ENCODE data around the gene SLC27A5. TPM values are rescaled to one million over a fixed set of nuclear protein-coding genes. Genes with fewer than 3 reads are reported as not detected.
A peak's percentile ranks its signal among the peaks of the same experiment; 100 is the strongest.

SLC27A5 gene
- total RNA-seq, 2 donors from 2014 or later = 6.6 to 7.7 TPM

- Mint-ChIP-seq H3K27ac (no peak overlapping the region), H3K36me3 (ENCODE audit: low read depth) (peaks cover 3% of the 10 kb centered on the region), H3K27me3 (no peaks in the 10 kb centered on the region), H3K4me1 (peaks cover 11% of the 10 kb centered on the region), H3K4me3 (no peak overlapping the region)
- no peak for ATAC-seq
- no peak for DNase-seq
- no peaks in the 10 kb centered on the region for H3K9me3 ChIP-seq (ENCODE audit: control insufficient read depth, low read length, poor library complexity, severe bottlenecking)
Measured at GRCh38 chr19:58480831-58481230, 31.0 kb downstream of the SLC27A5 start.

- no peak for DNase-seq
- H3K9me3 ChIP-seq (ENCODE audit: control insufficient read depth, low read length, poor library complexity, severe bottlenecking) = no peaks in the 10 kb centered on the region
- ATAC-seq = no peak
- Mint-ChIP-seq H3K4me1 (peaks cover 11% of the 10 kb centered on the region), H3K27ac (no peak overlapping the region), H3K27me3 (no peaks in the 10 kb centered on the region), H3K4me3 (no peak overlapping the region), H3K36me3 (ENCODE audit: low read depth) (peaks cover 3% of the 10 kb centered on the region)
Measured at GRCh38 chr19:58480481-58480830, 31.3 kb downstream of the SLC27A5 start.

- H3K27me3 Mint-ChIP-seq = no peaks in the 10 kb centered on the region
- no peaks in the 10 kb centered on the region for H3K9me3 ChIP-seq (ENCODE audit: control insufficient read depth, low read length, poor library complexity, severe bottlenecking)
- no peak for DNase-seq
- H3K36me3 Mint-ChIP-seq (ENCODE audit: low read depth) = peaks cover 3% of the 10 kb centered on the region
- no peak overlapping the region for H3K27ac Mint-ChIP-seq
- H3K4me3 Mint-ChIP-seq = no peak overlapping the region
- ATAC-seq = no peak
- peaks cover 14% of the 10 kb centered on the region for H3K4me1 Mint-ChIP-seq
Measured at GRCh38 chr19:58479736-58480480, 31.9 kb downstream of the SLC27A5 start.

GRCh38 chr19:58479303-58479702, 32.5 kb downstream of the SLC27A5 start:
- H3K27ac Mint-ChIP-seq = peak overlapping the region; percentile 21
- H3K9me3 ChIP-seq (ENCODE audit: control insufficient read depth, low read length, poor library complexity, severe bottlenecking) = no peaks in the 10 kb centered on the region
- peaks cover 17% of the 10 kb centered on the region for H3K4me1 Mint-ChIP-seq
- peaks cover 3% of the 10 kb centered on the region for H3K36me3 Mint-ChIP-seq (ENCODE audit: low read depth)
- H3K27me3 Mint-ChIP-seq = no peaks in the 10 kb centered on the region
- DNase-seq (no peak), ATAC-seq (no peak)
- no peak overlapping the region for H3K4me3 Mint-ChIP-seq

- Mint-ChIP-seq H3K4me1 (peaks cover 19% of the 10 kb centered on the region), H3K4me3 (peak overlapping the region; percentile 47), H3K27ac (peak overlapping the region; percentile 21), H3K36me3 (ENCODE audit: low read depth) (peaks cover 3% of the 10 kb centered on the region), H3K27me3 (no peaks in the 10 kb centered on the region)
- DNase-seq = no peak
- ATAC-seq = no peak
- no peaks in the 10 kb centered on the region for H3K9me3 ChIP-seq (ENCODE audit: control insufficient read depth, low read length, poor library complexity, severe bottlenecking)
Measured at GRCh38 chr19:58477871-58478270, 33.9 kb downstream of the SLC27A5 start.

- Mint-ChIP-seq H3K27ac (peak overlapping the region; percentile 95), H3K4me3 (peak overlapping the region; percentile 90), H3K27me3 (no peaks in the 10 kb centered on the region), H3K4me1 (peaks cover 19% of the 10 kb centered on the region), H3K36me3 (ENCODE audit: low read depth) (peaks cover under 1% of the 10 kb centered on the region)
- DNase-seq (no peak), ATAC-seq (no peak)
- no peaks in the 10 kb centered on the region for H3K9me3 ChIP-seq (ENCODE audit: control insufficient read depth, low read length, poor library complexity, severe bottlenecking)
Measured at GRCh38 chr19:58477130-58477529, 34.7 kb downstream of the SLC27A5 start.

- no peak for ATAC-seq
- Mint-ChIP-seq H3K4me1 (peaks cover 19% of the 10 kb centered on the region), H3K4me3 (peak overlapping the region; percentile 90), H3K36me3 (ENCODE audit: low read depth) (no peaks in the 10 kb centered on the region), H3K27me3 (no peaks in the 10 kb centered on the region), H3K27ac (peak overlapping the region; percentile 95)
- H3K9me3 ChIP-seq (ENCODE audit: control insufficient read depth, low read length, poor library complexity, severe bottlenecking) = no peaks in the 10 kb centered on the region
- DNase-seq = no peak
Measured at GRCh38 chr19:58476498-58477015, 35.2 kb downstream of the SLC27A5 start.

- H3K9me3 ChIP-seq (ENCODE audit: control insufficient read depth, low read length, poor library complexity, severe bottlenecking) = no peaks in the 10 kb centered on the region
- H3K36me3 Mint-ChIP-seq (ENCODE audit: low read depth) = no peaks in the 10 kb centered on the region
- peaks cover 18% of the 10 kb centered on the region for H3K4me1 Mint-ChIP-seq
- ATAC-seq (peak; percentile 87), DNase-seq (peak; percentile 87 to 91 (median 91))
- peak within 1 kb of the TSS; percentile 95 for H3K27ac Mint-ChIP-seq
- H3K27me3 Mint-ChIP-seq = no peaks in the 10 kb centered on the region
- peak within 1 kb of the TSS; percentile 90 for H3K4me3 Mint-ChIP-seq
Measured at GRCh38 chr19:58475714-58476497, 35.9 kb downstream of the SLC27A5 start, which contains the start of gene ZNF446. Gene ZNF446, plus strand, starts transcription at chr19:58476352. Its CDS starts 867 bp downstream, at chr19:58477219.

GRCh38 chr19:58474997-58475713, 36.6 kb downstream of the SLC27A5 start:
- DNase-seq = no peak
- peak; percentile 48 for ATAC-seq
- H3K36me3 Mint-ChIP-seq (ENCODE audit: low read depth) = peaks cover 2% of the 10 kb centered on the region
- H3K9me3 ChIP-seq (ENCODE audit: control insufficient read depth, low read length, poor library complexity, severe bottlenecking) = no peaks in the 10 kb centered on the region
- H3K4me3 Mint-ChIP-seq = peak overlapping the region; percentile 90
- no peaks in the 10 kb centered on the region for H3K27me3 Mint-ChIP-seq
- peak overlapping the region; percentile 95 for H3K27ac Mint-ChIP-seq
- peaks cover 17% of the 10 kb centered on the region for H3K4me1 Mint-ChIP-seq

- Mint-ChIP-seq H3K4me1 (peaks cover 17% of the 10 kb centered on the region), H3K27me3 (no peaks in the 10 kb centered on the region), H3K36me3 (ENCODE audit: low read depth) (peaks cover 2% of the 10 kb centered on the region), H3K27ac (peak overlapping the region; percentile 95), H3K4me3 (peak overlapping the region; percentile 61)
- DNase-seq (no peak), ATAC-seq (no peak)
- H3K9me3 ChIP-seq (ENCODE audit: control insufficient read depth, low read length, poor library complexity, severe bottlenecking) = no peaks in the 10 kb centered on the region
Measured at GRCh38 chr19:58474291-58474996, 37.3 kb downstream of the SLC27A5 start.

GRCh38 chr19:58473775-58474174, 38.0 kb downstream of the SLC27A5 start:
- ATAC-seq = no peak
- Mint-ChIP-seq H3K4me3 (peak overlapping the region; percentile 61), H3K27me3 (no peaks in the 10 kb centered on the region), H3K27ac (peak overlapping the region; percentile 95), H3K4me1 (peaks cover 17% of the 10 kb centered on the region), H3K36me3 (ENCODE audit: low read depth) (peaks cover 2% of the 10 kb centered on the region)
- DNase-seq = no peak
- H3K9me3 ChIP-seq (ENCODE audit: control insufficient read depth, low read length, poor library complexity, severe bottlenecking) = no peaks in the 10 kb centered on the region

GRCh38 chr19:58471736-58472135, 40.1 kb downstream of the SLC27A5 start:
- no peak overlapping the region for H3K27ac Mint-ChIP-seq

More at GRCh38 chr19:58471736-58472135, 40.1 kb downstream of the SLC27A5 start:
- DNase-seq (no peak), ATAC-seq (no peak)
- peaks cover 22% of the 10 kb centered on the region for H3K4me1 Mint-ChIP-seq
- H3K27me3 Mint-ChIP-seq = no peaks in the 10 kb centered on the region
- H3K4me3 Mint-ChIP-seq = no peak overlapping the region
- no peaks in the 10 kb centered on the region for H3K9me3 ChIP-seq (ENCODE audit: control insufficient read depth, low read length, poor library complexity, severe bottlenecking)
- peaks cover 2% of the 10 kb centered on the region for H3K36me3 Mint-ChIP-seq (ENCODE audit: low read depth)

All from T-helper 17 cell (primary cell).